Upper lobe of left lung (tissue), 4 donors: ENCODE measurements around the gene UGT1A9.

Experiments
- CTCF ChIP-seq, 6 experiments: fragments of 450-650 bp in 4 of 6; fragments of 200-600 bp in 2 of 6; sonication (generic) in 2 of 6; IDR thresholded peaks; one replicate each; pipeline ENCODE4 v1.5.1; 2016 to 2019; ENCODE audit warnings: antibody characterized with exemption in 6 of 6
- POLR2A ChIP-seq, 4 donors: fragments of 450-650 bp; IDR thresholded peaks; one replicate each; pipeline ENCODE4 v1.5.1; 2016 to 2017; ENCODE audit warnings: antibody characterized with exemption in 4 of 4, mild to moderate bottlenecking in 2 of 4

DNA sequence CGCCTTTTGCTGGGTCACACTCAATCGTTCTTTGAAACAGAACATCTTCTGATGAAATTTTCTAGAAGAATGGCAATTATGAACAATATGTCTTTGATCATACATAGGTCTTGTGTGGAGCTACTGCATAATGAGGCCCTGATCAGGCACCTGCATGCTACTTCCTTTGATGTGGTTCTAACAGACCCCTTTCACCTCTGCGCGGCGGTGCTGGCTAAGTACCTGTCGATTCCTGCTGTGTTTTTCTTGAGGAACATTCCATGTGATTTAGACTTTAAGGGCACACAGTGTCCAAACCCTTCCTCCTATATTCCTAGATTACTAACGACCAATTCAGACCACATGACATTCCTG lies 41.5 kb downstream of the UGT1A9 start:
- TF ChIP-seq POLR2A (IDR thresholded peaks at IDR 0.05) (no peak), CTCF (IDR thresholded peaks at IDR 0.05) (no peak)
